A673 (cell line): ENCODE data around the gene NAGK. TPM values are rescaled to one million over a fixed set of nuclear protein-coding genes. Genes with fewer than 3 reads are reported as not detected.

Source experiments
- BruUV-seq: library from RNA; stranded (reverse); fragments of 400-500 nt; replicated peaks from 2 replicates; lab custom pipeline; 2021; lab: Mats Ljungman, UMichigan
- CTCF ChIA-PET: fragments of 300-600 bp; sonication (Branson Sonifier 250); formaldehyde crosslinking; loops from one replicate; lab custom pipeline; 2022; ENCODE audit warnings: antibody characterized with exemption; lab: Charles Lee
- POLR2A ChIA-PET: fragments of 300-600 bp; sonication (Branson Sonifier 250); formaldehyde crosslinking; loops from one replicate; lab custom pipeline; 2022; ENCODE audit warnings: antibody characterized with exemption; ENCODE audit not compliant: low non-redundant PET; lab: Charles Lee
- DNase-seq: peaks from one replicate; pipeline ENCODE4 v3.0.0-alpha.2; 2015; ENCODE audit warnings: low spot score
- H3K27ac ChIP-seq: fragments of 200-600 bp; sonication (generic); 2 replicates; pipeline ENCODE4 v1.5.1; 2016; ENCODE audit warnings: mixed run types, low read depth, mild to moderate bottlenecking, mixed read lengths, antibody characterized with exemption, low read length; ENCODE audit not compliant: poor library complexity, severe bottlenecking
- H3K27me3 ChIP-seq: fragments of 200-600 bp; sonication (generic); replicated peaks from 2 replicates; pipeline ENCODE4 v1.6.1; 2017; ENCODE audit warnings: mixed run types, low read depth, mild to moderate bottlenecking, mixed read lengths, antibody characterized with exemption, low read length; ENCODE audit not compliant: insufficient read depth, poor library complexity
- H3K36me3 ChIP-seq: fragments of 200-600 bp; sonication (generic); 2 replicates; pipeline ENCODE4 v1.6.1; 2016; ENCODE audit warnings: mixed run types, mild to moderate bottlenecking, mixed read lengths, antibody characterized with exemption, low read length; ENCODE audit not compliant: insufficient read depth, poor library complexity, severe bottlenecking
- H3K4me1 ChIP-seq: fragments of 200-600 bp; sonication (generic); 2 replicates; pipeline ENCODE4 v1.6.1; 2017; ENCODE audit warnings: mixed run types, mild to moderate bottlenecking, mixed read lengths, antibody characterized with exemption, low read length; ENCODE audit not compliant: insufficient read depth, poor library complexity, severe bottlenecking
- H3K4me3 ChIP-seq: fragments of 200-600 bp; sonication (generic); 2 replicates; pipeline ENCODE4 v1.5.1; 2016; ENCODE audit warnings: low read depth, mixed run types, mild to moderate bottlenecking, mixed read lengths, low read length; ENCODE audit not compliant: poor library complexity, severe bottlenecking
- H3K9me3 ChIP-seq: fragments of 200-600 bp; sonication (generic); 2 replicates; pipeline ENCODE4 v1.6.1; 2016; ENCODE audit warnings: mixed run types, low read depth, mild to moderate bottlenecking, mixed read lengths, antibody characterized with exemption, low read length; ENCODE audit not compliant: poor library complexity, severe bottlenecking
- EZH2 ChIP-seq: fragments of 200-600 bp; sonication (generic); IDR thresholded peaks from 2 replicates; pipeline ENCODE4 v1.6.1; 2017; ENCODE audit warnings: borderline replicate concordance, low read depth, mild to moderate bottlenecking, mixed read lengths, antibody characterized with exemption, low read length; ENCODE audit not compliant: poor library complexity, severe bottlenecking
- intact Hi-C: fragments of 100-400 bp; cut with micrococcal nuclease; formaldehyde crosslinking; loops from one replicate; pipeline ENCODE4 v1.10.0; 2022; ENCODE audit not compliant: unreplicated experiment
- total RNA-seq: library from RNA; stranded (reverse); gene quantifications from 2 replicates; pipeline ENCODE4 v1.2.3, GENCODE V29; 2021
- TF ChIP-seq, protein P1 (sequence below): fragments of 300-800, 200-600 bp; sonication (generic); conservative IDR thresholded peaks from 2 replicates; pipeline ENCODE4 v1.5.1; 2017; ENCODE audit warnings: low read depth, mild to moderate bottlenecking, antibody characterized with exemption, low read length, moderate library complexity, mixed read lengths

NAGK gene
- total RNA-seq, 1 experiment from 2014 or later, result 64.4 TPM

DNA sequence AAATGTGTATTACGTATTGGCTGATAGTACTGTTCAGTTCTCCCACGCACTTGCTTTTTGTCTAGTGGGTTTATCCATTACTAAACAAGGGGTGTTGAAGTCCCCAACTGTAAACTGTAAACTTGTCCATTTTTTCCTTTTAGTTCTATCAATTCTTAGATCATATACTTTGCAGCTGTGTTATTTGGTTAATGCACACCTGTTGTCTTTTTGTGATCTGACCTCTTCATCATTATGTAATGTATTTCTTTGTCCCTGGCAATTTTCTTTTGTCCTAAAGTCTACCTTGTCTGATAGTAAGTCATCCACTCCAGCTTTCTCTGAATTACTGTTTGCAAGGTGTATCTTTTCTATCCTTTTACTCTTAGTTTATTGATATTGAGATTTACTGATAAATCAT is 39.6 kb downstream of the NAGK start:
- ChIA-PET CTCF (no interaction called here), POLR2A (no interaction called here)
- H3K4me3 ChIP-seq, result no peak overlapping the region
- H3K9me3 ChIP-seq, result no peaks in the 10 kb centered on the region
- peaks cover 7% of the 10 kb centered on the region for H3K36me3 ChIP-seq
- no peak overlapping the region for H3K27ac ChIP-seq
- intact Hi-C loops, result no loop called here
- BruUV-seq, result no TSS peak
- no peak for TF ChIP-seq EZH2
- TF ChIP-seq, protein P1, sequence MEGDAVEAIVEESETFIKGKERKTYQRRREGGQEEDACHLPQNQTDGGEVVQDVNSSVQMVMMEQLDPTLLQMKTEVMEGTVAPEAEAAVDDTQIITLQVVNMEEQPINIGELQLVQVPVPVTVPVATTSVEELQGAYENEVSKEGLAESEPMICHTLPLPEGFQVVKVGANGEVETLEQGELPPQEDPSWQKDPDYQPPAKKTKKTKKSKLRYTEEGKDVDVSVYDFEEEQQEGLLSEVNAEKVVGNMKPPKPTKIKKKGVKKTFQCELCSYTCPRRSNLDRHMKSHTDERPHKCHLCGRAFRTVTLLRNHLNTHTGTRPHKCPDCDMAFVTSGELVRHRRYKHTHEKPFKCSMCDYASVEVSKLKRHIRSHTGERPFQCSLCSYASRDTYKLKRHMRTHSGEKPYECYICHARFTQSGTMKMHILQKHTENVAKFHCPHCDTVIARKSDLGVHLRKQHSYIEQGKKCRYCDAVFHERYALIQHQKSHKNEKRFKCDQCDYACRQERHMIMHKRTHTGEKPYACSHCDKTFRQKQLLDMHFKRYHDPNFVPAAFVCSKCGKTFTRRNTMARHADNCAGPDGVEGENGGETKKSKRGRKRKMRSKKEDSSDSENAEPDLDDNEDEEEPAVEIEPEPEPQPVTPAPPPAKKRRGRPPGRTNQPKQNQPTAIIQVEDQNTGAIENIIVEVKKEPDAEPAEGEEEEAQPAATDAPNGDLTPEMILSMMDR, result no peak
- no peaks in the 10 kb centered on the region for H3K4me1 ChIP-seq
- no peak for DNase-seq
- no peaks in the 10 kb centered on the region for H3K27me3 ChIP-seq

DNA sequence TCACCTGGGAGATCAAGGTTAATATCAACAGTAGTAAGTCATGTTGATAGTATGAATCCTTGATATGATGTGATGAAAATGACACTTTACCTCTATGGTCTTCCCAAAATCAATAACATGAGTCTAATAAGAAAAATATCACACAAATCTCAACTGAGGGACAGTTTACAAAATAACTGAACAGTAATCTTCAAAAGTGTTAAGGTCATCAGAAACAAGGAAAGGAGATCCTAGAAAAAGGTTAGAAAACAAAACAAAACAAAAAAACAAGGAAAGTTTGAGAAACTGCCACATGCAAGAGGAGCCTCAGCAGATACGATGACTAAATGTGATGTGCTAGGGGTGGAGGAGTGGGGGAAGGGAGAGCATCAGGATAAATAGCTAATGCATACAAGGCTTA is 45.4 kb downstream of the NAGK start:
- no peak for TF ChIP-seq EZH2
- TF ChIP-seq, protein P1, result no peak
- Histone ChIP-seq H3K9me3 (no peaks in the 10 kb centered on the region), H3K4me3 (no peak overlapping the region), H3K4me1 (no peaks in the 10 kb centered on the region), H3K27ac (no peak overlapping the region), H3K36me3 (peaks cover 10% of the 10 kb centered on the region), H3K27me3 (no peaks in the 10 kb centered on the region)
- no peak for DNase-seq
- ChIA-PET CTCF (no interaction called here), POLR2A (no interaction called here)
- no TSS peak for BruUV-seq
- intact Hi-C loops, result no loop called here

DNA sequence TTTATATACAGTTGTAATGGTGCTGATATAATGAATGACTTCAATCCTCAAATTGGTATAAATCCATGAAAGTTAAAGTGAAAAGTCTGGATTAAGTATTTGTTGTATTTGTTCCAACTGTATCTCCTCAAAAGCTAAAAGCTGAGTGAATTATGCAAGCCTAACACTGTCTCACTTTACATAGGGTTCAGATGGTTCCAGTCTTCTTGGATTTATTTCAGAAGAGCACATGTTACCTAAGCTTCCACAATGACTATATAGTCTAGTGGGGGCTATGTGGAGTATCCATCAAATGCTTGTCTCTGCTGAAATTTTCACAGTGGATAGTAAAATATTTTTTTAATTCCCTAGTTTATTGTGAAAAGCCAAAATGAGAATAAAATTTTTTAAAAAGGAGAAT is 48.6 kb downstream of the NAGK start:
- no TSS peak for BruUV-seq
- no peaks in the 10 kb centered on the region for H3K27me3 ChIP-seq
- POLR2A ChIA-PET, result no interaction called here
- H3K4me3 ChIP-seq, result no peak overlapping the region
- no peak for DNase-seq
- intact Hi-C loops, result no loop called here
- peaks cover 3% of the 10 kb centered on the region for H3K36me3 ChIP-seq
- H3K4me1 ChIP-seq, result no peaks in the 10 kb centered on the region
- no peaks in the 10 kb centered on the region for H3K9me3 ChIP-seq
- CTCF ChIA-PET, result no interaction called here
- TF ChIP-seq, protein P1, result no peak
- TF ChIP-seq EZH2, result no peak
- H3K27ac ChIP-seq, result no peak overlapping the region
